GM21737 (cell line): ENCODE measurements around the gene NR2E1.

ENCODE experiments used
- ATAC-seq: cut with Tn5 transposase; IDR thresholded peaks from one replicate; pipeline ENCODE4 v1.9.1; 2021; ENCODE audit warnings: mild to moderate bottlenecking, moderate library complexity; ENCODE audit not compliant: unreplicated experiment

NR2E1 gene

DNA sequence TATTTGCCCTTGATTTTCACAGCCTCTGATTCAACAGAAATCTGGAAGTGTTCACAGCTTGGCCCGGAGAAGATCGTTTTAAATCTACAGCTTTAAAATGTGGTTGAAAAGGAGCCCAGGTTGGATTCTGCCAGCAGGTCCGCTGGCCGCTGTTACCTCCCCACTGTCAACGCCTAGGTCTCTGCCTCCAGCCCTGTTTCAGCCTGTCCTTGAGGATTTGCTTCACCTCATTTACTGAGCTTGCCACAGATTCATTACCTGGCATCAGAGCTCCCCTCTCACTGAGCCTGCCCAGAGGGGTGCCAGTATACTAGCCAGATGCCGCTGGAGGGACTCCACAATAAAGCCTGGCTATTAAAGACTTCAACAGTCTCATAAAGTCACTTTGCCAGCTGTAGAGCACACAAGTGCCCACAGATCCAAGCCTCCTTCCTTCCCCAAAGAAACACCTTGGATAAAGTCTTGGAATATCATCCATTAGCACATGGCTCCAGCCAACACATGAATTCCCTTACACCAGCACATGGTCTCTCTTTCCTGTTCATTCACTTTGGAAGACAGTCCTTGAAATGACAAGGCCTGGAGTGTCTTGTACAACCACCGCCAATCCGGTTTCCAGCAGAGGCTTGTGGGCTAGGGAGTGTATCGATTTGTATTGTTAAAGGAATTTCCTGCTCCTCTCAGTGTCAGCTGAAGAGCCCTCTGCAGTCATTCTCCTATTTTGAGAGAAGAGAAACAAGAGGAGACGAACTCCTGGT, 9.5 kb upstream of the NR2E1 start:
- no peak for ATAC-seq

DNA sequence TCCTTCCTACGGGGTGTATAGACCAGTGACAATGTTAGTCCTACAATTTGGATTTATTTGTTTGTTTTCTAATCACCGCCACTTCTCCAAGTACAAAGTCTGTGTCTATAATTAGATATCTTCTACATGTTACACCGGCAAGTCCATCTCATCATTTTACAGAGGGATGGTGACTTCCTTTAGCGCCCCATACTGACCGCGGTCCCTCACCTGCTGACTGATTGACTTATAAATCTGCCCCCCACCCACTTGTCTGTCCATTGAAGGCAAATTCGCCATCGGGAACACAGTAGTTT, 8.9 kb upstream of the NR2E1 start:
- no peak for ATAC-seq

- no peak for ATAC-seq
These were observed 8.4 kb upstream of the NR2E1 start for GRCh38 chr6:108157234-108157980.

DNA sequence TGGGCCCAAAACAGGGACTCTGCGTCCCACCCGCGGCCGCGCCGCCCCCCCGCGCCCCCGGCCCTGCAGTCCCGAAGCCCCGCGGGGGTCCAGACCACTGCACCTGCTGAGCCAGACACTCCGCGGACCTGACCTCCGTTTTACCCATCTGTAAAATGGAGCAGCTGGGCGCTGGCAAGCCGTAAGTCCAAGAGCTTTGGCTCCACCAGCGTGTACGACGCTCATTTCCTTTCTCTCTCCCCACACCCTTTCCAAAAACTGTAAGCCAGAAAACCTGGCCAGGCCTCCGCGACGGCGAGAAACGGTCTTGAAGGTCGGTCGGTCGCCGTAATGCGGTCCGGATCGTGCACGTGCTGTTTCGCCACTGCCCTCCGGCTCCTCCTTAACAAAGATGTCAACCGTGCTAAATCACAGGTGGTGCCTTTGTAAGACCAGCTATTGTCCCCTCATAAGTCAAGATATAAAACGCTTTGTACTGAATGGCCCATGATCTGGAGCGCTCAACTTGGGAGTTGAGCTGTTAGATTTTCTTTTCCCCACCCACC, 7.8 kb upstream of the NR2E1 start:
- no peak for ATAC-seq

DNA sequence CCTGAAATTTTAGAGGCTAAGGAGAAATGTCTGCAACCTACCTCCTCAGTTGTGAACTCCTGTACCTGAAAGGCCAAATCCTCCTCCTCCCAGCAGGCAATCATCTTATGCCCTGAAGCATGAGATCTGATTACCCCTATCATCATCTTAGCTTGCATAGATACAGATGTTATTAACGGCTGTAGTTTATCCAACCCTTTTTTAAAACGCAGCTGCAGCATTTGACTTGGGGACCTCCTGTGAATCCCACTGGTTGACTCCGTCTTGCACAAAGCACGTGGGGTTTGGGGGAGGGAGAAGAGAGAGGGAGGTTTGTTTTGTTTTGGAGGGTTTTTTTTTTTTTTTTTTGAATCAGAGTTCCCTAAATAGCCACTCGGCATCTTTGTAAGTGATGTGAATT, 5.8 kb upstream of the NR2E1 start:
- ATAC-seq, result no peak

- ATAC-seq, result no peak
These were observed 4.0 kb upstream of the NR2E1 start for GRCh38 chr6:108161724-108162282.

GRCh38 chr6:108163267-108163643, 2.6 kb upstream of the NR2E1 start:
- ATAC-seq, result no peak

DNA sequence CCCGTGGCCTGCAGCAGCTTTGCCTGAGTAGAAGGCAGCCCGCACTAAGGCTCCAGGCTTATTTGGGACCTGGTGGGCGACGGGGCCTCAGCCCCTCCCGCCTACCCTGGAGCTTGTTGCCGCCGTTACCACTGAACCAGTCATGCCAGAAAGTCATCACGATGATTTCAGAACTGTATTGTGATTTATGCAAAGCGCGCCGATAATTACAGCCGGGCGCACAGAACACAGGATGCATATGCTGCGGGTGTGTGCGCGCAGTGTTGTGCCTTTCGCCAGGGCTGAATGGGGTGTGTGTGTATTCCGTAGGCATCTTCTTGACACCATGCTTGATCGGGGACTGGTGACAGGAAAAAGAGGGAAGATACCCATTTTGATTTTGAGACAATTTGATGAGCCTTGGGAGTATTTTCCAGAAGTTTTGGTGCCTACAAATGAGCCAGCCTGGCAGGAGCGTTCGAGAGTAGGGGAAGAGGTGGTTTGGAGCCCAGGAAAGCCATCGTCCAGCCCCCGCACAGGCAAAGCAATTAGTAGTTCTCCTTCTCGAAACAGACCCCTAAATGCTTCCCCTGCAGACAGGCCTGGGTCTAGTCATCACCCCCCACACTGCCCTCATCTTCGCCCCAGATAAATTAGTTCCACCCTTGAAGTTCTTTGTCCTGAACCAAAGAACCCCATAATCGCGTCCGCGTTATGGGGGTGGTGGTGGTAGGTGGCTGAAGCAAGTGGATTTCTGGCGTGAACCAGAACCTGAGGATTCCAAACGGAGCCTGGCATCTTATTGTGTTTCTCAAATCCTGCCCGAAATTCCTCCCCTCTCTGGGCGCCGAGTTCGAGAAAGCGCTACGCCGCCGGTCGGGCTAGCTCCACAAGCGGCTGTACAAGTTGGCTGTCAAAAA, 1.9 kb upstream of the NR2E1 start:
- no peak for ATAC-seq

DNA sequence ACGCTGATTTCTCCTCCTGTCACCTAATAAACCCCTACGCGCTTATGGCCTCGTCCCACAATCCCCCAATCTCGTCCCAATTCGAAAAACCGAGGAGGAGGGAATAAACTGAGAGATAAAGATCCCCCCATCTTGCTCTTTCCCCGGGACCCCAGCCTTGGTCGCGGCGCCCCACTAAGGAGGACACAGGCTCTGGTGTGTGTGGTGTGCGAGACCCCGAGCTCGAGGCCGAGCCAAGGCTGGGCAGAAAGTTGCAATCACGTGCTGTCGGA, 1.3 kb upstream of the NR2E1 start:
- no peak for ATAC-seq

GRCh38 chr6:108164815-108165706, 761 bp upstream of the NR2E1 start:
- no peak for ATAC-seq

DNA sequence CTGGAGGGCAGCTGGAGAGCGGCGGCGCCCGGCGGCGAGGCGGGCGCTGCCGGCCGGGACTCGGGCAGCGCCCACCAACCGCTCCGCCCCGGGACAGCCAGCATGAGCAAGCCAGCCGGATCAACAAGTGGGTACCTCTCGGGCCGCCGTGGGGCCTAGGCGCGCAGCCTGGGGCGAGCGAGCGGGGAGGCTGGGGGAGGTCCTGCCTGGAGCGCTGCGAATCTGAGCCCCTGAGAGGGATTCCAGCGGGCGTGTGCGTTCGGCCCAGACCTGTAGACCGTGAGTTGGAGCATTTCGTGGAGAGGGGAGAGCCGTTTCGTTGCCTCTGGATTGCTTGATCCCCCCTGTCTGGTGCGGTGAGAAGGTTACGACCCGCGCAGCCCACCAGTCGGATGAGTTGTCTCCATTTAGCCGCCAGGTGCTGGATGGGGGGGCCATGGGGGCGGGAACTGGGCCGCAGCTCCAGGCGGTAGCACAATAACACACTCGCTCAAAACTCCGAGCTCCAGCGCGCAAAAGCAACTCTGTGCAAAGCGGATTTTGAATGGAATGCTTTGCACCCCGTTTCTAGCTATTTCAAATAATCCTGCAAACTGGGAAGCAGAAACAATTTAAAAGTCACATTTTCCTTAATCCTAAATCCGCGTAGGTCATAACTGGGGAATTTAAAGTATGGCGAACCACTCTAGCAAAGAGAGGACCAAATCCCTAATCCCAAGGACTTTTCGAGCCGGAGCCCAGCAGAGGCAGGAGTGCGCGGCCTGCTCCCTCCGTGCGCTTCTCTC, 1.0 kb downstream of the NR2E1 start:
- no peak for ATAC-seq

DNA sequence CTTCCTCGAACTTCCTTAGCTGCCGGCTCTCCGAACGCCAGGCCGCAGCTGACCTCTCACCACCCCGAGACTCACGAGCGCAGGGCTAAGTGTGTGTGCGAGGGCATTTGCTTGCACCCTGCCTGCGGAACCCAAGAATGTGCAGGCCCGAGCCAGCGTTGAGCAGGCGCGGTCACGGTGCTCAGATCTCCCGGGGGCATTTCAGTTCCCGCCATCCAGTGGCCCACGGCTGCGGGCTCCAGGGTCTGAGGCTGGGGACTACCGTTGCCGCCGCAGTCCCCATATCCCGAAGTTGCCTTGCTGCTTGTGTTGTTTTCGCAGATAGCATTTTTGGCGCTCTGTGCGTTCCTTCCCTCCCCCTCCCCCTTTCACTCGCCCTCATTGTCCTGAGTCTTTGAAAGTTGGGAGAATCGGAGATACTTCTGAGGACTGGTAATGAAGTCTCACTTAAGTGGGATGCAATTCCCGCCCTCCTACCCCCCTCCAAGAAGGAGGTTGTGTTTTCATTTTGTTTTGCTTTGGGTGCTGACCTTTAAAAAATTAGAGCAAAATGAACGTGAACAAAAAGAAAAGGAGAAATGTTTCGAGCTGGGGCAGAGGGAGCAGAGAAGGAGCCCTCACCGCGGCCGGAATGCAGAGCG, 1.7 kb downstream of the NR2E1 start:
- ATAC-seq, result no peak

GRCh38 chr6:108168090-108168463, 2.3 kb downstream of the NR2E1 start:
- no peak for ATAC-seq

- no peak for ATAC-seq
These were observed 3.0 kb downstream of the NR2E1 start for GRCh38 chr6:108168501-108169463.

- no peak for ATAC-seq
These were observed 3.9 kb downstream of the NR2E1 start for GRCh38 chr6:108169464-108170331.

GRCh38 chr6:108170332-108171290, 4.8 kb downstream of the NR2E1 start:
- ATAC-seq, result no peak
